A673 (cell line): ENCODE results near the gene KRTAP10-7. TPM values are rescaled to one million over a fixed set of nuclear protein-coding genes. Genes with fewer than 3 reads are reported as not detected.

Source experiments
- BruUV-seq: library from RNA; stranded (reverse); fragments of 400-500 nt; replicated peaks from 2 replicates; lab custom pipeline; 2021; lab: Mats Ljungman, UMichigan
- CTCF ChIA-PET: fragments of 300-600 bp; sonication (Branson Sonifier 250); formaldehyde crosslinking; loops from one replicate; lab custom pipeline; 2022; ENCODE audit warnings: antibody characterized with exemption; lab: Charles Lee
- POLR2A ChIA-PET: fragments of 300-600 bp; sonication (Branson Sonifier 250); formaldehyde crosslinking; loops from one replicate; lab custom pipeline; 2022; ENCODE audit warnings: antibody characterized with exemption; ENCODE audit not compliant: low non-redundant PET; lab: Charles Lee
- DNase-seq: peaks from one replicate; pipeline ENCODE4 v3.0.0-alpha.2; 2015; ENCODE audit warnings: low spot score
- H3K27ac ChIP-seq: fragments of 200-600 bp; sonication (generic); 2 replicates; pipeline ENCODE4 v1.5.1; 2016; ENCODE audit warnings: mixed run types, low read depth, mild to moderate bottlenecking, mixed read lengths, antibody characterized with exemption, low read length; ENCODE audit not compliant: poor library complexity, severe bottlenecking
- H3K27me3 ChIP-seq: fragments of 200-600 bp; sonication (generic); replicated peaks from 2 replicates; pipeline ENCODE4 v1.6.1; 2017; ENCODE audit warnings: mixed run types, low read depth, mild to moderate bottlenecking, mixed read lengths, antibody characterized with exemption, low read length; ENCODE audit not compliant: insufficient read depth, poor library complexity
- H3K36me3 ChIP-seq: fragments of 200-600 bp; sonication (generic); 2 replicates; pipeline ENCODE4 v1.6.1; 2016; ENCODE audit warnings: mixed run types, mild to moderate bottlenecking, mixed read lengths, antibody characterized with exemption, low read length; ENCODE audit not compliant: insufficient read depth, poor library complexity, severe bottlenecking
- H3K4me1 ChIP-seq: fragments of 200-600 bp; sonication (generic); 2 replicates; pipeline ENCODE4 v1.6.1; 2017; ENCODE audit warnings: mixed run types, mild to moderate bottlenecking, mixed read lengths, antibody characterized with exemption, low read length; ENCODE audit not compliant: insufficient read depth, poor library complexity, severe bottlenecking
- H3K4me3 ChIP-seq: fragments of 200-600 bp; sonication (generic); 2 replicates; pipeline ENCODE4 v1.5.1; 2016; ENCODE audit warnings: low read depth, mixed run types, mild to moderate bottlenecking, mixed read lengths, low read length; ENCODE audit not compliant: poor library complexity, severe bottlenecking
- H3K9me3 ChIP-seq: fragments of 200-600 bp; sonication (generic); 2 replicates; pipeline ENCODE4 v1.6.1; 2016; ENCODE audit warnings: mixed run types, low read depth, mild to moderate bottlenecking, mixed read lengths, antibody characterized with exemption, low read length; ENCODE audit not compliant: poor library complexity, severe bottlenecking
- CTCF ChIP-seq: fragments of 300-800, 200-600 bp; sonication (generic); conservative IDR thresholded peaks from 2 replicates; pipeline ENCODE4 v1.5.1; 2017; ENCODE audit warnings: low read depth, mild to moderate bottlenecking, antibody characterized with exemption, low read length, moderate library complexity, mixed read lengths
- EZH2 ChIP-seq: fragments of 200-600 bp; sonication (generic); IDR thresholded peaks from 2 replicates; pipeline ENCODE4 v1.6.1; 2017; ENCODE audit warnings: borderline replicate concordance, low read depth, mild to moderate bottlenecking, mixed read lengths, antibody characterized with exemption, low read length; ENCODE audit not compliant: poor library complexity, severe bottlenecking
- intact Hi-C: fragments of 100-400 bp; cut with micrococcal nuclease; formaldehyde crosslinking; loops from one replicate; pipeline ENCODE4 v1.10.0; 2022; ENCODE audit not compliant: unreplicated experiment
- total RNA-seq: library from RNA; stranded (reverse); gene quantifications from 2 replicates; pipeline ENCODE4 v1.2.3, GENCODE V29; 2021

Gene KRTAP10-7
- total RNA-seq, 1 experiment from 2014 or later: not detected

GRCh38 chr21:44647222-44647552, 46.8 kb downstream of the KRTAP10-7 start:
- Histone ChIP-seq H3K9me3 (peaks cover 16% of the 10 kb centered on the region), H3K27me3 (no peaks in the 10 kb centered on the region), H3K27ac (no peak overlapping the region), H3K4me1 (no peaks in the 10 kb centered on the region), H3K4me3 (no peak overlapping the region), H3K36me3 (no peaks in the 10 kb centered on the region)
- intact Hi-C loops: no loop called here
- TF ChIP-seq CTCF: no peak
- no peak for TF ChIP-seq EZH2
- no TSS peak for BruUV-seq
- DNase-seq: peak; percentile 15
- CTCF ChIA-PET: no interaction called here
- POLR2A ChIA-PET: no interaction called here

- intact Hi-C loops: no loop called here
- no peaks in the 10 kb centered on the region for H3K36me3 ChIP-seq
- POLR2A ChIA-PET: no interaction called here
- peaks cover 15% of the 10 kb centered on the region for H3K9me3 ChIP-seq
- H3K27me3 ChIP-seq: no peaks in the 10 kb centered on the region
- BruUV-seq: no TSS peak
- no peak overlapping the region for H3K27ac ChIP-seq
- H3K4me1 ChIP-seq: no peaks in the 10 kb centered on the region
- no peak overlapping the region for H3K4me3 ChIP-seq
- no peak for TF ChIP-seq EZH2
- no peak for TF ChIP-seq CTCF
- CTCF ChIA-PET: no interaction called here
- no peak for DNase-seq
Measured at GRCh38 chr21:44648557-44649311, 48.3 kb downstream of the KRTAP10-7 start.

GRCh38 chr21:44649521-44650100, 49.2 kb downstream of the KRTAP10-7 start:
- POLR2A ChIA-PET: no interaction called here
- Histone ChIP-seq H3K27me3 (no peaks in the 10 kb centered on the region), H3K9me3 (peaks cover 6% of the 10 kb centered on the region), H3K4me1 (no peaks in the 10 kb centered on the region), H3K27ac (no peak overlapping the region), H3K36me3 (no peaks in the 10 kb centered on the region), H3K4me3 (no peak overlapping the region)
- TF ChIP-seq EZH2 (no peak), CTCF (no peak)
- intact Hi-C loops: no loop called here
- CTCF ChIA-PET: no interaction called here
- DNase-seq: no peak
- BruUV-seq: no TSS peak
